ENCODE results near the gene ESPN.

GRCh38 chr1:6424000-6424565 is 493 bp upstream of the ESPN start:
- TF ChIP-seq POLR2AphosphoS5 (IDR thresholded peaks at IDR 0.05; ENCODE audit: low read depth, low read length), result no peak
- no peak for TF ChIP-seq POLR2A (IDR thresholded peaks at IDR 0.05; ENCODE audit: low read depth, low read length)
- no peak for TF ChIP-seq TAF1 (IDR thresholded peaks at IDR 0.05; ENCODE audit: borderline replicate concordance, low read depth, low read length)

Data from GM12892 (cell line).